IMR-90 (cell line): ENCODE measurements around the gene LSG1. TPM values are rescaled to one million over a fixed set of nuclear protein-coding genes. Genes with fewer than 3 reads are reported as not detected.

Experiments
- ATAC-seq: fragments of 200-7000 bp; cut with Tn5 transposase; 2 replicates; pipeline ENCODE4 v1.9.1; 2020; ENCODE audit warnings: low read depth, mild to moderate bottlenecking, moderate library complexity
- BruUV-seq: library from RNA; stranded (reverse); fragments of 400-500 nt; replicated peaks from 2 replicates; lab custom pipeline; 2021; lab: Mats Ljungman, UMichigan
- CTCF ChIA-PET: fragments of 300-600 bp; formaldehyde crosslinking; extraction: SDS; loops from one replicate; lab custom pipeline; 2021; ENCODE audit warnings: antibody characterized with exemption; lab: Yijun Ruan, JAX
- POLR2A ChIA-PET: fragments of 300-600 bp; sonication (Branson Sonifier 250); formaldehyde crosslinking; loops from one replicate; lab custom pipeline; 2022; ENCODE audit warnings: antibody characterized with exemption; ENCODE audit not compliant: unreplicated experiment; lab: Charles Lee
- DNase-seq: peaks from one replicate; pipeline ENCODE4 v3.0.0; 2013
- H2AFZ ChIP-seq: replicated peaks from 2 replicates; pipeline ENCODE3; 2013; ENCODE audit warnings: low read length, mild to moderate bottlenecking; ENCODE audit not compliant: poor library complexity
- H2AK5ac ChIP-seq: 2 replicates; pipeline ENCODE4 v1.6.1; 2013; ENCODE audit warnings: low read depth, low read length, inconsistent platforms
- H2AK9ac ChIP-seq: replicated peaks from 2 replicates; pipeline ENCODE3; 2013; ENCODE audit warnings: mild to moderate bottlenecking, low read depth, low read length, moderate library complexity; ENCODE audit not compliant: poor library complexity
- H2BK120ac ChIP-seq: 2 replicates; pipeline ENCODE4 v1.6.1; 2013; ENCODE audit warnings: low read depth, low read length, inconsistent platforms
- H2BK15ac ChIP-seq: 3 replicates; pipeline ENCODE4 v1.6.1; 2013; ENCODE audit warnings: low read depth, low read length, inconsistent platforms
- H2BK20ac ChIP-seq: 2 replicates; pipeline ENCODE4 v1.6.1; 2013; ENCODE audit warnings: low read depth, mild to moderate bottlenecking, inconsistent platforms, low read length, moderate library complexity
- H2BK5ac ChIP-seq: 2 replicates; pipeline ENCODE4 v1.6.1; 2013; ENCODE audit warnings: mild to moderate bottlenecking, low read depth, low read length, inconsistent platforms; ENCODE audit not compliant: poor library complexity, severe bottlenecking
- H3K14ac ChIP-seq: replicated peaks from 2 replicates; pipeline ENCODE4 v1.6.1; 2013; ENCODE audit warnings: low read depth, low read length, inconsistent platforms
- H3K18ac ChIP-seq: 2 replicates; pipeline ENCODE4 v1.6.1; 2013; ENCODE audit warnings: low read depth, low read length, control low read depth
- H3K23ac ChIP-seq: 2 replicates; pipeline ENCODE4 v1.6.1; 2013; ENCODE audit warnings: low read depth, low read length, inconsistent platforms
- H3K27ac ChIP-seq: 2 replicates; pipeline ENCODE4 v1.5.1; 2013; ENCODE audit warnings: mild to moderate bottlenecking, control low read depth, low read length; ENCODE audit not compliant: insufficient read depth
- H3K27me3 ChIP-seq: 2 replicates; pipeline ENCODE4 v1.6.1; 2013; ENCODE audit warnings: low read length; ENCODE audit not compliant: control insufficient read depth, insufficient read depth
- H3K36me3 ChIP-seq: 2 replicates; pipeline ENCODE4 v1.6.1; 2013; ENCODE audit warnings: low read length, mixed read lengths; ENCODE audit not compliant: control insufficient read depth, insufficient read depth
- H3K4ac ChIP-seq: 2 replicates; pipeline ENCODE4 v1.6.1; 2013; ENCODE audit warnings: low read depth, low read length, inconsistent platforms
- H3K4me1 ChIP-seq: 2 replicates; pipeline ENCODE4 v1.6.1; 2013; ENCODE audit warnings: low read length, mixed read lengths; ENCODE audit not compliant: control insufficient read depth, insufficient read depth
- H3K4me2 ChIP-seq: 2 replicates; pipeline ENCODE4 v1.6.1; 2013; ENCODE audit warnings: low read depth, mild to moderate bottlenecking, control low read depth, low read length, moderate library complexity
- H3K4me3 ChIP-seq: 2 replicates; pipeline ENCODE4 v1.5.1; 2013; ENCODE audit warnings: low read depth, mild to moderate bottlenecking, control low read depth, low read length, moderate library complexity; ENCODE audit not compliant: insufficient read depth
- H3K56ac ChIP-seq: 2 replicates; pipeline ENCODE4 v1.6.1; 2013; ENCODE audit warnings: low read length, inconsistent platforms; ENCODE audit not compliant: insufficient read depth; ENCODE audit errors: extremely low read depth
- H3K79me1 ChIP-seq, 2 experiments: 2 replicates each; pipeline ENCODE4 v1.6.1; 2013; ENCODE audit warnings: low read length in 2 of 2, inconsistent platforms in 1 of 2, low read depth in 1 of 2
- H3K9ac ChIP-seq: 2 replicates; pipeline ENCODE4 v1.6.1; 2013; ENCODE audit warnings: low read depth, low read length, control low read depth
- H3K9me1 ChIP-seq: 2 replicates; pipeline ENCODE4 v1.6.1; 2013; ENCODE audit warnings: low read length, inconsistent platforms; ENCODE audit not compliant: insufficient read depth
- H3K9me3 ChIP-seq: 2 replicates; pipeline ENCODE4 v1.6.1; 2013; ENCODE audit warnings: low read length; ENCODE audit not compliant: control insufficient read depth, insufficient read depth
- H4K20me1 ChIP-seq: 2 replicates; pipeline ENCODE4 v1.6.1; 2013; ENCODE audit warnings: low read length, inconsistent platforms; ENCODE audit not compliant: insufficient read depth
- H4K5ac ChIP-seq: 2 replicates; pipeline ENCODE4 v1.6.1; 2013; ENCODE audit warnings: mild to moderate bottlenecking, low read depth, low read length, control low read depth
- H4K8ac ChIP-seq, 2 experiments: 2 replicates each; pipeline ENCODE4 v1.6.1; 2013; ENCODE audit warnings: low read depth in 2 of 2, low read length in 2 of 2, control low read depth in 1 of 2, inconsistent platforms in 1 of 2
- H4K91ac ChIP-seq: 2 replicates; pipeline ENCODE4 v1.6.1; 2013; ENCODE audit warnings: low read depth, low read length, inconsistent platforms; ENCODE audit not compliant: insufficient read depth
- CHD1 ChIP-seq: IDR thresholded peaks from 2 replicates; pipeline ENCODE4 v1.6.1; 2012; ENCODE audit warnings: low read depth, low read length, improper control_type of control experiment
- FOS ChIP-seq: fragments of 150-350 bp; IDR thresholded peaks from 2 replicates; pipeline ENCODE4 v1.6.1; 2016; ENCODE audit warnings: low read depth, low read length
- MAFK ChIP-seq: IDR thresholded peaks from 2 replicates; pipeline ENCODE4 v1.6.1; 2012; ENCODE audit warnings: low read depth, low read length, improper control_type of control experiment
- MAZ ChIP-seq: IDR thresholded peaks from 2 replicates; pipeline ENCODE4 v1.6.1; 2012; ENCODE audit warnings: low read depth, mild to moderate bottlenecking, low read length, improper control_type of control experiment, moderate library complexity, borderline replicate concordance
- POLR2A ChIP-seq: IDR thresholded peaks from 2 replicates; pipeline ENCODE4 v1.6.1; 2012; ENCODE audit warnings: mild to moderate bottlenecking, low read depth, low read length
- RCOR1 ChIP-seq: IDR thresholded peaks from 2 replicates; pipeline ENCODE4 v1.6.1; 2012; ENCODE audit warnings: mild to moderate bottlenecking, low read length, improper control_type of control experiment; ENCODE audit not compliant: insufficient replicate concordance
- RFX5 ChIP-seq: IDR thresholded peaks from 2 replicates; pipeline ENCODE4 v1.8.0; 2012; ENCODE audit warnings: low read depth, mild to moderate bottlenecking, low read length, moderate library complexity
- SMC3 ChIP-seq: fragments of 150-350 bp; IDR thresholded peaks from 2 replicates; pipeline ENCODE4 v1.6.1; 2016; ENCODE audit warnings: low read depth, mild to moderate bottlenecking, antibody characterized with exemption, low read length, moderate library complexity
- WGBS, 2 experiments: methylation state at CpG; one replicate each; pipeline versions ENCODE4 v1.1.5 to v1.1.7; 2013; ENCODE audit warnings: missing lambda C conversion rate in 2 of 2; ENCODE audit not compliant: insufficient read length in 1 of 2; ENCODE audit errors: extremely low coverage in 2 of 2; 5-methylcytosine and 5-hydroxymethylcytosine counted together
- dilution Hi-C: fragments of 300-500 bp; cut with HindIII; formaldehyde crosslinking; loops from one replicate; pipeline ENCODE4 v1.14.3; 2018; ENCODE audit warnings: low sequenced_read_pairs; ENCODE audit not compliant: unreplicated experiment
- in situ Hi-C: fragments of 300-500 bp; cut with MboI; formaldehyde crosslinking; loops from 3 replicates; pipeline ENCODE4 v1.14.3; 2019; ENCODE audit warnings: low sequenced_read_pairs, inconsistent platforms, mixed read lengths
- intact Hi-C: fragments of 100-400 bp; cut with micrococcal nuclease; formaldehyde crosslinking; loops from 2 replicates; pipeline ENCODE4 v1.10.0; 2022
- polyA plus RNA-seq, 3 experiments: library from polyadenylated mRNA; depleted of rRNA; stranded (reverse); fragments of >200 nt; gene quantifications; 2 replicates each; pipeline ENCODE4 v1.2.3, GENCODE V29; 2012; ENCODE audit warnings: low replicate concordance in 1 of 3
- total RNA-seq: library from RNA; depleted of rRNA; stranded (reverse); fragments of >200 nt; gene quantifications from 2 replicates; pipeline ENCODE4 v1.2.3, GENCODE V29; 2012
- TF ChIP-seq, protein P1 (sequence below): fragments of 150-350 bp; IDR thresholded peaks from 2 replicates; pipeline ENCODE4 v1.6.1; 2016; ENCODE audit warnings: low read depth, mild to moderate bottlenecking, low read length, moderate library complexity, borderline replicate concordance

LSG1 gene
- total and polyA plus RNA-seq, 2 of the 4 experiments (the other 2 are of a cell fraction), result 26.8 to 45.2 TPM

DNA sequence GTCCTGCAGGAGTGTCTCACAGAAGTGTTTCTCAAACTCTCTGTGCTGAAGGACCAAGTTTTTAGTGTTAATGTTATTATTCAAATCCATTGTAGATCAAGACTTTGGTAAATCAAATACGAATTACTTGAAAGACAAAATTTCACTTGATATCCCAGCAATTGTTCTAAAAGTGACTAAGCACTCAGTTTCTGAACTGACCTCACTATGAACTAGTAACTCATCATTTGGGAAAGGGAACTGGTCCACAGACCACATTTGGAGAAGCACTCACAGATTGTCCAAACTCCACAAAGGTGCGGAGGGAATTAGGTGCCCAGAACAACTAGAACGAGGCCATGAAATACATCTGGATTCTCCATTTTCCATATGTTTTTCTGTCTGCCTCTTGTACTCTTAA lies 39.3 kb upstream of the LSG1 start:
- no peak for DNase-seq

More for the DNA sequence above, 39.3 kb upstream of the LSG1 start:
- Histone ChIP-seq H2AFZ (no peak overlapping the region), H3K18ac (no peak overlapping the region), H2BK15ac (no peak overlapping the region), H3K4me2 (no peak overlapping the region), H4K8ac (no peak overlapping the region), H3K4me3 (no peak overlapping the region), H3K27ac (no peak overlapping the region), H3K14ac (no peak overlapping the region), H4K20me1 (no peaks in the 10 kb centered on the region), H2AK5ac (no peak overlapping the region), H4K91ac (no peak overlapping the region), H2BK120ac (no peak overlapping the region), H2BK5ac (no peak overlapping the region), H3K23ac (no peak overlapping the region), H2BK20ac (no peak overlapping the region), H3K9ac (no peak overlapping the region), H2AK9ac (no peak overlapping the region), H3K79me1 (no peaks in the 10 kb centered on the region), H3K9me1 (no peaks in the 10 kb centered on the region), H3K9me3 (peaks cover 3% of the 10 kb centered on the region; the same call in 1 of the 2 replicates), H3K56ac (no peak overlapping the region), H4K5ac (no peak overlapping the region), H3K4me1 (no peaks in the 10 kb centered on the region), H3K4ac (no peak overlapping the region), H3K27me3 (peaks cover 25% of the 10 kb centered on the region), H3K36me3 (no peaks in the 10 kb centered on the region)
- no TSS peak for BruUV-seq
- TF ChIP-seq SMC3 (no peak), FOS (no peak), MAFK (no peak), RFX5 (no peak), RCOR1 (no peak), POLR2A (no peak), CHD1 (no peak), MAZ (no peak)
- TF ChIP-seq, protein P1, sequence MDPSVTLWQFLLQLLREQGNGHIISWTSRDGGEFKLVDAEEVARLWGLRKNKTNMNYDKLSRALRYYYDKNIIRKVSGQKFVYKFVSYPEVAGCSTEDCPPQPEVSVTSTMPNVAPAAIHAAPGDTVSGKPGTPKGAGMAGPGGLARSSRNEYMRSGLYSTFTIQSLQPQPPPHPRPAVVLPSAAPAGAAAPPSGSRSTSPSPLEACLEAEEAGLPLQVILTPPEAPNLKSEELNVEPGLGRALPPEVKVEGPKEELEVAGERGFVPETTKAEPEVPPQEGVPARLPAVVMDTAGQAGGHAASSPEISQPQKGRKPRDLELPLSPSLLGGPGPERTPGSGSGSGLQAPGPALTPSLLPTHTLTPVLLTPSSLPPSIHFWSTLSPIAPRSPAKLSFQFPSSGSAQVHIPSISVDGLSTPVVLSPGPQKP, result no peak
- intact Hi-C loops (no loop called here), in situ Hi-C loops (no loop called here), dilution Hi-C loops (no loop called here)
- no peak for ATAC-seq
- ChIA-PET POLR2A (no interaction called here), CTCF (no interaction called here)
- WGBS, 2 experiments, result no CpG with 5 or more reads among the region's 3 CpGs
